Activated CD4-positive, alpha-beta T cell treated with anti-CD3 and anti-CD28 coated beads for 1 hour (primary cell): ENCODE measurements around the gene SLC26A1.

Experiments used
- DNase-seq: peaks from one replicate; pipeline ENCODE4 v3.0.0-alpha.2; 2020

Gene SLC26A1, protein sequence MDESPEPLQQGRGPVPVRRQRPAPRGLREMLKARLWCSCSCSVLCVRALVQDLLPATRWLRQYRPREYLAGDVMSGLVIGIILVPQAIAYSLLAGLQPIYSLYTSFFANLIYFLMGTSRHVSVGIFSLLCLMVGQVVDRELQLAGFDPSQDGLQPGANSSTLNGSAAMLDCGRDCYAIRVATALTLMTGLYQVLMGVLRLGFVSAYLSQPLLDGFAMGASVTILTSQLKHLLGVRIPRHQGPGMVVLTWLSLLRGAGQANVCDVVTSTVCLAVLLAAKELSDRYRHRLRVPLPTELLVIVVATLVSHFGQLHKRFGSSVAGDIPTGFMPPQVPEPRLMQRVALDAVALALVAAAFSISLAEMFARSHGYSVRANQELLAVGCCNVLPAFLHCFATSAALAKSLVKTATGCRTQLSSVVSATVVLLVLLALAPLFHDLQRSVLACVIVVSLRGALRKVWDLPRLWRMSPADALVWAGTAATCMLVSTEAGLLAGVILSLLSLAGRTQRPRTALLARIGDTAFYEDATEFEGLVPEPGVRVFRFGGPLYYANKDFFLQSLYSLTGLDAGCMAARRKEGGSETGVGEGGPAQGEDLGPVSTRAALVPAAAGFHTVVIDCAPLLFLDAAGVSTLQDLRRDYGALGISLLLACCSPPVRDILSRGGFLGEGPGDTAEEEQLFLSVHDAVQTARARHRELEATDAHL

DNA sequence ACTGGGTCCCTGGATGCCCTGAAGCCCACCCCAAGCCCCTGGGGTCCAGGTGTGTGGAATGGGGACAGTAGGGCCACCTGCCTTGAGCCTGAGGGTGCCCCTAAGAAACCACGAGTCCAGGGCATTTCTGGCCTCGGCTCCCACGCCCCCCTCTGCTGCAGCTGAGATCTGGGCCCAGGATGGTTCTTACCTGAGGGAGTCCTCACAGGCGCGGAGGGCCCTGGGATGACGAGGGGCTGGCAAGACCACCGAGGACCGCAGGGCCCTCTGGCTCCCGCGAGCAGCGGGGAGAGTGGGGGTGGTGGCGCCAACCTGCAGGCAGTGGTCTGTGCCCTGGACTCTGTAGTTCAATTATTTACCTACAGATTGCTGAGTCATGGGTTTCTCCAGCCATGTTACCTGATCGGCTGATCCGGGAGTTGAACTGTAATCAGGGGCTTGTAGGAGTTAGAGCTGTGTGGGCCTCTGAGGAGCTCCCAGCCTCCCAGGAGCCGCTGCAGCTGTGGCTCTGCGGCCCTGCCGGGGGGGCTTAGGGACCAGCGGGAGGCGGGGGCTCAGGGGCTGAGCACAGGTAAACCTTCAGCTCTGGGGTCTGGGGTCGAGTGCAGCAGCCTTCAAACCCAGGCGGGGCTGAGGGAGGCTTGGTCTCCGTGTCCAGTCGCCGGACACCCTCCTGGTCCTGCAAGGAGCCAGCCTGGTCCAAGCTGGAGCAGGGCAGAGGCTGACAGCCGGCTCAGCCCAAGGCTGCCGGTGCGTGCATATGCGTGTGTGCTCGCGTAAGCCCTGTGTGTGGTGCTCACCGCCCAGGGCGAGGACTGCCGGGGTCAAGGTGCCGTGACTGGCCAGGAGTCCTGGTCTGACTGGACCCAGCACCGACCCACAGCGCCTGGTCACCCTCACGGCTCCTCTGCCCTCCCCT lies at the start of gene SLC26A1:
TSS of gene SLC26A1 (minus strand) at position 294 of the 919 bp plus-strand sequence. CDS start 1,701 bp downstream, outside the sequence.
- no peak for DNase-seq

DNA sequence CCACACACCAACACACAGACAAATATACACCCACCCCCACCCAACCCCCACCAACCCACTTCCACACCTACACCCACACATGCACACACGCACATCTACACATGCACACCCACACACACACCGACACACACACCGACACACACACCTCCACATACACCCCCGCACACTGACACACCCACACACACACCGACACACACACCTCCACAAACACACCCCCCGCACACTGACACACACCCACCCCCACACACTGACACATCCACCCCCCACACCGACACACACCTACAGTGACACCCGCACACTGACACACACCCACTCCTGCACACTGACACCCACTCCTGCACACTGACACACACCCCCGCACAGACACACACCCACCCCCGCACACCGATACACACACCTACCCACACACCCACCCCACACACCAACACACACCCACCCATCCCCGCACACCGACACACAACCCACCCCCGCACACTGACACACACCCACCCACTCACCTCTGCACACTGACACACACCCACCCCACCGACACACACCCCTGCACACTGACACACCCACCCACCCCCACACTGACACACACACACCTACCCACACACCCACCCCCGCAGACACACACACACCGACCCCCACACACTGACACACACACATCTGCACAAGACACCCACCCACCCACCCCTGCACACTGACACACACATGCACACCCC lies 49.3 kb upstream of the SLC26A1 start:
- no peak for DNase-seq

DNA sequence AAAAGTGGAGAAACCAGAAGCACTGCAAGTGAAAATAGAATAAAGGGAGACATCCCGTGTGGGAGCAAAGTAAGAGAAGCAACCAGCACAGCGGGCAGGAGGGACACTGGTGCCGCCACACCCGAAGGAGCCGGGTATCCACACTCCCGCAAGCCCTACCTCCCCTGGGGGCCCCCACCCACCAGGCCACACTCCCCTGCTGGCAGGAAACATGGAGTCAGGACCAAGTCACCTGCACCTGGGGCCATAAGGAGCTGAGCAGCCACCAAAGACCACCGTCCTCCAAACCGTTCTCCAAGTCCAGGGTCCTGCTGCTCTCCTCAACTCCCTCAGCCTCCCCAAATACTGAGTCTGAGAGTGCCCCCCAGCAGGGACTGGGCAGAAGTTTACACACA lies 48.7 kb upstream of the SLC26A1 start:
- no peak for DNase-seq

DNA sequence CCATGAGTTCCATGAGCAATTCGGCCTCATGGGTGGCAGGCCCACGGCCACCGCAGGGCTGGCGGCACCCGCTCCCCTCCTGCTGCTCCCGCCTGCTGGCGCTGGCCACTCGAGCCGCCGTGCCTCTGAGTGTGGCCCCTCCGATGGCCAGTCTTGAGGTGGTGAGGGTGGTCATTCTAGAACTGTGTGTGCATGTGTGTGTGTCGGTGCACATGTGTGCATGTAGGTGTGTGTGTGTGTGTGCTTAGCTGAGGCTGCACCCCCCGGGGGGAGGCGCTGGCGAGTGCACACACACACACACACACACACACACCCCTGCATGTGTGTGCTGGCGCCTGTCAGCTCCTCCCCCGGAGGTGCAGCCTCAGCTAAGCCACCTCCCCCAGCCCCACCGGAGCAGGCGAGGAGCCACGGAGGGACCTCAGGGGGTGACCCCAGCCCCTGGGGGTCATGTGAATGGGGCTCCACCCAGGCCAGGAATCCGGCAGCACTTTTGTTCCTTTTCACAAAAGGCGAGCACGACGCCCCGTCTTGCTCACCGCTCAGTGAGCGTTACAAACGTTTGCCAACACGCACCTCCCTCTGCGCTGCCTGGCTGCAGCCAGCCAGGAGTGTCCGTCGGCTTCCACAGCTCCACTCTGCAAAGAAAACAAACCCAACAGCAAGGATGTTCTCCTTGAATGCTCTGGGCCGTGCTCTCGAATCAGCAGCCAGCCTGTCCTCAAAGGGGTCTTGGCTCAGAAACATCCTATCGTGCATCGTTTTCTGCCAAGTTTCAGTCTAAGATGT lies 48.1 kb upstream of the SLC26A1 start:
- no peak for DNase-seq

DNA sequence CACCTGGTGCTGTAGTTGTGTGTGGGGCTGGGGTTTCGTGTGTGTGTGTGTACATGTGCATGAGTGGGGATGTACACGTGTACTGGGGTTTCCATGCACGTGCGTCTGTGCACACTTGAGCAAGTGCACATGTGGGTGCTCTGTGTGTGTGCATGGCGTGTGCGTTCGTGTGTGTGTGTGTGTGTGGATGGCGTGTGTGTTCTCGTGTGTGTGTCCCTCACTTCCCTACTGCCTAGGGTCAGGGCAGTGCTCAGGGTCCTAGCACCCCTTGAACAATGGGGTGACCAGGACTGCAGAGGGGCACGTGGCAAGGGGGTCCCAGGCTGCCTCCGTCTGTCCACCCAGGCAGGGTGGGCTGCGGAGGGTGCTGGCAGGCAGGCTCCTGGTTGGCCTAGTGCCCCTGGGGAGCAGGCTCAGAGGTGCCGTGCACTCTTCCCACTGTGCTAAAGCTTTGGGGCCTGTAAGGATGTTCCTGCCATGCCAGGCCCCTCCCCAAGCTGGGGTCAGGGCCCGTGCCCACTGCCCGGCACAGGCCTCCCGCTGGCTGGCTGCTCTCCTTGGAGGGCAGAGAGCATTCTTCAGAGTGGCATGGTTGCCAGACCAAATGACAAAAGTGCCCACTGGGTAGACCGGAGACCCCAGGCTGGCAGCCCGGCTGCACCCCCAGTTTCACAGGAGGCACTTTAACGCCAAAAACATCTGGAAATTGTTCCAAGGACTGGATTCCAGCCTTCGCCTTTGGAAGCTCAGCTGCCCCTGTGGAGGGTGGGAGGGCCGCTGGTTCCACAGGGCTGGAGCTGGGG lies 47.3 kb upstream of the SLC26A1 start:
- no peak for DNase-seq

DNA sequence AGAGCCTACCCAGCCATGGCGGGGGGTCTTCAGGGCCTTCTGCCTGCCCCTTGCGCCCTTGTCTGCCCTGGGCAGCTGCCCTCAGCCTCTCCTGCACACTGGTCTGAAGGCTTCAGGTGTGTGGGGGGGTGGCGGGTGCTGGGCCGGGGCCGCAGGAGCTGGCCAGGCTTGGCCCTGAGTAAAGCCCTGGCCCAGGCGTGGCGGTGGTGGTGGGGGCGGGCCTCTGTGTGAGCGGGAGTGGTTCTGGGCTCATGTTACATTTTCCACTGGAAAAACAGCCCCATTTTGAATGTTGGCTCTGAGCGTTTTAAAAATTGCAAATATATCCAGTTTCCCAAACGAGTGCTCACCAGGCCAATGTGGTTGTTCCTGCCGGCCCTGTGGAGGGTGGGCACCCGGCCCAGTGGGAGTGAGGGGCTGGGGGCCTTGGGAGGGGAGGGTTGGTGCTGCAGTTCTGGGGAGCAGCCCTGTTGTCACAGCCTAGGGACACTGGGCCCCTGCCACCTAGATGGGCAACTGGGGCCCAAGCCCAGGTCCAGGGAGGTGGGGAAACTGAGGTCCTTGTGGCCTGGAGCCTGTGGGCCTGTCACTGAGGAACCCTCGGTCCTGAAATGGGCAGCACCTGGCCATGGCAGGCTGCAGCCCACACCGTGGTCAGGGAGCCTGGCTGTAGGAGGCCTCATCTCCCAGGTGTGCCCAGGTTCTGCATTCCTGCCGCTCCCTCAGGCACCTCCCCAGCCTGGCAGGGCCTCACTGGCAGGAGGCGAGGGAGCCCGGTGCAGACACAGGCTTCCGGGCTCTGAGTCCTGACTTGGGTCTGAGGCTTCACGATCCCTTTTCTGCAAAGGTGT lies 46.5 kb upstream of the SLC26A1 start:
- DNase-seq: no peak

DNA sequence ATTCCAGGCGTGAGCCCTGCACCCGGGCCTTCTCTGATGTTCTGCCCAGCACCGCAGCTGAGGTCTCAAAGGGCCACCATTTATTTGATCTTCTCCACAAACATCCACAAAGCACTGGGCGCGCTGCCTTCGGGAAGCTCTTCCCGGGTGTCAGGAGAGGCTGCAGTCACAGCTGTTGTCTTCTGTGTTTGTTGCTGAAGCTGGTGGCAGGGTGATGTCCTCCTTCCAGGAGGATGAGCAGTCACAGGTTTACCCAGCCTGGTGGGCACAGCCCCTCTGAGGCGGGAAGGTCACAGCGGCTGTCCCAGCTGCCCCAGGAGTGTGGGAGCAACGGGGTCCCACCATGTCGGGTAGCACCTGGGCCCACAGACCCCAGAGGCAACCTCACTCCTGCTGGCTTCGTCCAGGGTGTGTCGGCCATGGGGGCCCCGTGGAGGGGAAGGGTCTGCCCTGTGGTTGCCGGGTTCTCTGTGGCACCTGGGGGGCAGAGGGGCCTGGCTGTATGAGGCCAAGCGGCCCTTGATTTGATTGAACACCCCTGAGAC lies 45.8 kb upstream of the SLC26A1 start:
- no peak for DNase-seq

DNA sequence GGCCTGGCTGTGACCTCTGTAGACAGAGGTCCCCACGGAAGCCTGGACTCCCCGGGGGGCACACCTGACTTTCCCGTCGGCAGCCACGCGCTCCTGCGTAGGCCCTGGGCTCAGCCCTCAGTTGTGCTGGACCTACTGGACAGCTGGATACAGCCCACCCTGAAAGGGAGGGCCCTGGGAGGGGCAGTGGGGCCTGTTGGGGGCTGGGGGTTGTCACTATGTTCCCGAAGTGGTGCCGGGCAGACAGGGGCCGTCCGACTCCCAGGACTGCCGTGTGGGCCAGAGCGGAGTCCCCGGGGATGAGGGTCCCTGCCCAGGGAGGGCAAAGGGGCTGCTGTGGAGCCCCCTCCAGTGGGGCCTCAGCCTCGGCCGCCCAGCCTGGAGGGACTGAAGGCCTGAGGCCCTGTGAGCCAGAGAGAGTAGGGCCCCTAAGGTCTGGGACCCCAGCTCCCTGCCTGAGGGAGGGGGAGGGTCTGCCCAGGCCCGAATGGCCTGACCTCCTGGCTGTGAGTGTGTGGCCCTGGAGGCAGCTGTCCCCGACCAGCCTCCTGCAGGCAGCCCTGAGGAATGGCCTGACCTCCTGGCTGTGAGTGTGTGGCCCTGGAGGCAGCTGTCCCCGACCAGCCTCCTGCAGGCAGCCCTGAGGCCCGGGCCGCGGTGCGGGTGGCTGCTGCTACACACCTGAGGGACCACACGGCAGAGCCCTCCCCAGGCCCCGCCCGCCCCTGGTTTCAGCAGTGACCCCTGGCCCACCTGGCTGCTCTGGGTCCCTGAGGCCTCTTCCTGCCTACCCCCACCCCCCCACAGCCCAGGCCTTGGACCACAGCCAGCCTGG lies 44.0 kb upstream of the SLC26A1 start:
- DNase-seq: no peak

DNA sequence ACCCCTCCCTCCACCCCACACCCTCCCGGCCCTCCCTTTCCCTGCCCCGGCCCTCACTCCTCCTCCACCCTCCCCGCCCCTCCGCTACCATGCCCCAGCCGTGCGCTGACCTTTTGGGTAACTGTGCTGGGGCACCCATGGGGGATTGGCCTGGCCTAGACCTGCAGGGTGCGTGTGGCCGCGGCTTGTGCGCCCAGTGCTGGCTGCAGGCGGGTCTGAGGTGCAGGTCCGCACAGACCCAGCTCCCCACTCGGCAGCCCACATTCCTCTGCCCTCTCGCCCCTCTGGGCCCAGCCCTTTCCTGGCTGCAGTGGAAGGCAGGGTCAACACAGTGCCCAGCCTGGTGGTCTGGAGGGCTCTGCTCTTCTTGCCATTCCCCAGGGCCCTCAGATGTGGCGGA lies 42.9 kb upstream of the SLC26A1 start:
- DNase-seq: no peak

DNA sequence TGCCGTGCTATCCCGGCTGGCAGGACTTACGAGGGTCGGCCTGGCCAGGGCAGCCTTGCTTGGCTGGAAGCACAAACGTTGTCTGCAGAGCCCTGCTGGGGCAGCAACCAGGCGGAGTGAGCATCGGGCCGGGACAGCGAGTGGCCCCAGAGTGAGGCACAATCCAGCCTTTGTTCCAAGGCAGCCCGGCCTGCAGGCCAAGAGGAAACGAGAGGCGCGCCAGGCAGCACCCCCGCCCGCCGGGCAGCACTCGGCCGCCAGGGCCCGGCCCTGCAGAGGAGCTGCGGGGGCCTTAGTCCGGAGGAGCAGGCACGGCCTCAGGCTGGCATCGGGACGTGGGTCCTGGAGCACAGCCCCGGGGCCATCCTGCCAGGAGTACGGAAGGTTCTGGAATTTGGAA lies 42.3 kb upstream of the SLC26A1 start:
- DNase-seq: no peak

DNA sequence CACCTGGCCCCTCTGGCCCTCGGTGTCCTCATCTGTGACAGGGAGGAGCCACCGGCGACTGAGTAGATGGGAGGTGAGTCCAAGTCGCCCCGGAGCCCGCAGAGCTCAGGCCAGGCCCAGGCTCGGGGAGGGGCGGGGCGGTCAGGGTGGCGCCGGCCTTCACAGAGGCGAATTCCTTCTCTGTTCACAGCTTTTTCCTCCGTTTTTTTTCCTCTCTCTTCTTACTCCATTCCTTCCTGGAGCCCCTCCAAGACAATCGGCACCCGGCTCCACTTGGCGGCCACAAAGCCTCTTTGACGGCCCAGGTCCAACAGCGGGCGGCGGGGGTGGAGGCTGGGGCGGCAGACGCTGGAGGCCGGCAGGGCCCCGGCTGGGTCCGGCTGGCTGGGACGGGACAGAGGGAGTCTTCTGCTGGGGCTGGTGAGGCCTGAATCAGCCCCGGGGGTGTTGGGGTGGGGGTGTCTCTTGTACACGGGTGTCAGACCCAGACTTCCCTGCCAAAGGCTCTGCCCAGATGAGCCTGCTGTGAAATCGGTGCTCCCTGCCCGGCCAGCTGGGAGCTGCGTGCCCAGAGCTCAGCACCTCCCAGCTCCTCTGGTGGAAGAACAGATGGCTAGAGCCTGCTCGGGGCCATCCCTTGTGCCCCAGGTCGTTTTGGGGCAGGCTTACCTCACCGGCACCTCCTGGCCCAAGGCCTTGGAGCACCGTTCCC lies 40.8 kb upstream of the SLC26A1 start:
- DNase-seq: no peak

DNA sequence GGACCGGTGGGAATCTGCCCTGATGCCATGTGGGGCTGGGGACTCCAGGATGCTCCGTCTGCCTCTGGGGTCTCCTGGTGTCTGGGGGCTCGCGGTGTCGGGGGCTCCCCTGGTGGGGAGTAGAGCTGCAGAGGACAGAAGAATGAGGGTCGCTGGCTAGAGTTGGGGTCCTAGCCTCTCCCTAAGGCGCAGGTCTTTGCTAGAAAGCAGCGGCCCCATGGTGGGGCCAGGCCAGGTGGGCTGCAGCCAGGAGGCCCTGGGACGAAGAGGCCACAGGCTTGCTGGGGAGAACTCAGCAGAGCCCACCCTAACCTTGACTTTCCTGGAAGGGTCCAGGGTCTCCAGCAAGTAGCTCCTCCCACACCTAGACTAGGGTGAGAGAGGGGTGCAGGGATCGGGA lies 39.7 kb upstream of the SLC26A1 start:
- no peak for DNase-seq

DNA sequence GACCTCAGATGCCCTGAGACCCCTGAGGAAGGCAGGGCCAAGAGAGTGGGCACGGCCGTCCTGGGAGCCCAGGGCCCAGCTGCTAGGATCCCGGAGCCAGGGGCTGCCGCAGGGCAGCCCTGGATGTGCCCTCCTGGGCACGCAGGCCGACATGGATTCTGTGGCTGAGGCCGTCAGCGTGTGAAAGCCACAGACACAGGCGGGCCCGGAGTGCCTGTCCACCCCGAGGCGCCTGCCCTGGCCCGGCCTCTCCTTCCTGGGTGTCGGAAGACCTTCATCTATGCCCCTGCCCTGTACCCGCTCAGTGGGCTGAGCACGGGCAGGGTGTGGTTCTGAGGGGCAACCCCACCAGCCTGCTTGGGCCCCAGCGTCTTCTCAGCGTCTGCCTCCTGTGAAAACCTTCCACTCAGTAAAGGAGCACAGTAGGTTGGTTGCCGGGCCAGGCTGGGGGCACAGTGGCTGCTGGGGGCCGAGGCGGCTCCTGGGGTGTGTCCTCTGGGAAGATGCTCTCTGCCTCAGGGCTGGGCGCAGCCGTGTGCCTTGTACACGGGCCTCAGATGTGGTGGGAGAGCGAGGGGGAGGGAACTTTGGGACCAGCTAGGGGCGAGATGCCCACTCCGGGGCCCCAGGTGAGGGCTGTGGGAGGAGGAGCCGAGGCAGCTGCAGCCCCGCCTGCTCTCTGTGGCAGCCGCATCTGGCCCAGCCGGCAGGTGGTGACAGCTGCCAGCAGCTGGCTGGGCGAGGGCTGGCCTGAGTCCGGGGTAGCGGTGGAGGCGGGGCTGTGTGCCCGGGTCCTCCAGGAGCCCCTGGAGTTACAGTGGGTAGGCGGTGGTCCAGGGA lies 39.0 kb upstream of the SLC26A1 start:
- no peak for DNase-seq

DNA sequence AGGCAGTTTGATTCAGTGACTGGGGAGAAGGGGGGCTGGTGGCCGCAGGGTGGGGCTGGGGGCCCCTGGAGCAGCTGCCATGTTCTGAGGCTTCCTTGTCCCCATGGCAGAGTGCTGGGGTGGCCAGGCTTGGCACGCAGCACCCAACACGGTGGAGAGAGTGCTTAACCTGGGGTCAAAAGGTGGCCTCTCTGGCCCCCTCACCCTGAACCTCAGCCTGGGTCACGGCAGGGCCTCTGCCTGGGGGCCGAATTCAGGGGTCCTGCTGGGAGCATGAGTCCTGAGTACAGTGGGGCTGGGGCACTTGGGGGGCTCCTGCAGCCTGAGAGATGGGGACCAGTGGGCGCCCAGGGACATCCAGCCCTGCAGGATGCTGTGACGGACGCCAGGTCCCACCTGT lies 38.1 kb upstream of the SLC26A1 start:
- DNase-seq: no peak

DNA sequence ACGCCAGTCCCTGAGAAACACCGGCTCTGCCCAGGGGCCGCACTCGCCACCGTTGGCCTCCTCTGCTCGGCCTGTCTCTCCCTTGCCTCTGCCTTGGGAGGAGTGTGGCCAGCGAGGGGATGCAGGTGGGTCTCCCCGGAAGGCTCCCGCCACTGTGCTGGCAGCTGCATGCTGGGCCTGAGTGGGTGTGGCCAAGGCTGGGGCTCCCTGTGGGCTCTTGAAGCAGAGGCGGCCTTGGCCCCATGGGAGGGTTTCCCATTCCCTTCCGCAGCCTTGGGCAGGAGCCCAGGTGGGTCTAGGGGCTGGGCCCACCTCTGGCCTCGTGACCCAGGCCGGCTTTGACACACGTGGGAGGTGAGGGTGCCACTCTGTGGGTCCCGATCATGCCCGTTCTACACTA lies 37.4 kb upstream of the SLC26A1 start:
- no peak for DNase-seq

DNA sequence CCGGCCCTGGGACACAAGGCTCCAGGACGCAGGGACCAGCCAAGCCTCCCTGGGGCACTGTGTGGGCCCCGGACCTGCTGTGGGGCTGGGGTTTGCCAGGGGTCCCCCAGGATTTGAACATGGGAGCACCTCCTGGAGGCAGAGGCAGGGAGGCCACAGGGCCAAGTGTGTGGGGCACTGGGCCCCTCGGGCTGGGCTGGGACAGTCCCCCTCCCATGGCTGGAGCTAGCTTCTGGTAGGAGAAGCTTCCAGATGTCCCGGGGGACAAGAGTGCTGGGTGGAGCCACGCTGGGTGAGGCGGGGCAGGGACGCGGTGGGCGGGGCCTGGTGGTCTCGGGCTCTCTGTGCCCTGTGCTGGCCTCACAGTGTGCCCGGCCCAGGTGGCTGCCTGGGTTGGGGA lies 36.8 kb upstream of the SLC26A1 start:
- no peak for DNase-seq

DNA sequence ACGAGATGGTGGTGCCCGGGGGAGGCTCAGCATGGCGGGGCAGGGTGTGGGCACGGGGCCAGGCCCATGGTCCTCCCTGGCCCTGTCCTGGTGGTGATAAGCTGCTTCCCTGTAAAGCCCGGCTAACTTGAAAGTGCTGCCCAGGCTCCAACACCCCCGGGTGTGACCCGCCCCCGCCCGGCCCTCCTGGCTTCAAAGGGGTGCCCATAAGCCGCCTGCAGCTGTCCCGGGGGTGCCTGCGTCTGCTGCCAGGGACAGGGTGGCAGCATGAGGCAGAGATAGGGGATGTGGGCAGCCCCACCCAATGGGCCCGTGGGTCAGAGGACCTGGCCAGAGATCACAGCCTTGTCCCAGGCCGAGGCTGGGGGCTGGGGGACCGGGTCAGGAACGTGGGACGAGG lies 36.3 kb upstream of the SLC26A1 start:
- DNase-seq: no peak
